ENCODE results near the gene TOGARAM2.

- TF ChIP-seq CTCF (IDR thresholded peaks at IDR 0.05) (no peak), POLR2A (IDR thresholded peaks at IDR 0.05) (no peak)
These were observed 84.1 kb downstream of the TOGARAM2 start for GRCh38 chr2:29065068-29065811.
